ENCODE measurements around the gene NDRG3.
"Not testable (repeated sequence)": the region's sequence is repeated elsewhere in the genome, so short reads cannot be mapped to it uniquely, and the experiment has no call there.

NDRG3 gene

DNA sequence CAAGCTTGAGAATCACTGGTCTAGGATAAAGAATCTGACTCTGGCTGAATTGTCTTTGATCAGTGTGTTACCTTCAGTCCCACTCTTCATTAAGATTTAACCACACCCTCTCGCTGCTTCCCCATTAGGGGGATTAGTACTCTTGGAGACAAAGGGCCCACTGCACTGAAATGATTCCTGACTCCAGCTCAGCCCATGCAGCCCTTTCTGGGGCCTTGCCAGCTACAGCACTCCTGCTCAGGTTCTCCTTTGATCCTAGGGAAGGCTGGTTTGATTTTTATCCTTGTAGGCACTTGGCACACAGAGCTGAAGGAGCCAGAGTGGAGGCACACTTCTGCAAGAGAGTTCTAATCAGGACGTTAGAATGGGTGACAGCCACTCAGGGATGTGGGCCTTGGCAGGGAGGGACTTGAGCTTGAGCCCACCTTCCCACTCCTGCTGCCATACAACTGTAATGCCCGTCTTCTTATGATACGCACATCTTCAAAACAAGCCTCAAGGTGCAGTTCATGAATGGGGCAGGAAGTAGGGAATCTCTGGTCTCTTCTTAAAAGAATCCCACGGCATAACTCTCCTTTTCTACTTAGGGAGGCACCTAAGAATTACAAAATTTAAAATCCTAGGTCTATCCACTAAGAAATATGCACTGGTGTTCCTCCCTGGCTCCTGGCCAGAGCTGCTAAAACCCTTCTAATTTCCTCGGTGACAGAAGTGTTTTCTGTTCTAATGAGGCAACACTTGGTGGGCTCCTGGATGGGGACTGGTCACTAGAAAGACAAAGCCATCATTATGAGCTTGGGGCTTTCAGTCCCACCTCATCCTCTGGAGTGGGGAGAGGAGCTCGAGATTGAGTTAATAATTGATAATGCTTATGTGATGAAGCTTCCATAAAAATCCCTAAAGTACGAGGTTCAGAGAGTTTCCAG, 98.4 kb downstream of the NDRG3 start:
- no peak overlapping the region for H3K27ac ChIP-seq
- H3K4me3 ChIP-seq = no peak overlapping the region

DNA sequence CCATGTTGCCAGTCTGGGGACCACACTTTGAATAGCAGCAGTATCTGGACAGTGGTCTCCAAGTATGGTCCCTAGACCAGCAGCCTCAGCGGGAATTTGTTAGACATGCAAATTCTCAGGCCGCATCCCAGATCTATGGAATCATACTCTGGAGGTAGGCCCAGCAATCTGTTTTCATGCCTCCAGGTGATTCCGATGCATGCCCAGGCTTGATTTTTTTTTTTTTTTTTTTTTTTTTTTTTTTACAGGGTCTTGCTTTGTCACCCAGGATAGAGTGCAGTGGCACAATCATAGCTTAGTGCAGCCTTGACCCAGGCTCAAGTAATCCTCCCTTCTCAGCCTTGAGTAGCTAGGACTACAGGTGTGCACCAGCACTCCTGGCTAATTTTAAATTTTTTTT, 99.2 kb downstream of the NDRG3 start:
- Histone ChIP-seq H3K4me3 (no peak overlapping the region), H3K27ac (peak overlapping the region in 7 of 21 experiments; percentile 42 to 90 (median 85))

DNA sequence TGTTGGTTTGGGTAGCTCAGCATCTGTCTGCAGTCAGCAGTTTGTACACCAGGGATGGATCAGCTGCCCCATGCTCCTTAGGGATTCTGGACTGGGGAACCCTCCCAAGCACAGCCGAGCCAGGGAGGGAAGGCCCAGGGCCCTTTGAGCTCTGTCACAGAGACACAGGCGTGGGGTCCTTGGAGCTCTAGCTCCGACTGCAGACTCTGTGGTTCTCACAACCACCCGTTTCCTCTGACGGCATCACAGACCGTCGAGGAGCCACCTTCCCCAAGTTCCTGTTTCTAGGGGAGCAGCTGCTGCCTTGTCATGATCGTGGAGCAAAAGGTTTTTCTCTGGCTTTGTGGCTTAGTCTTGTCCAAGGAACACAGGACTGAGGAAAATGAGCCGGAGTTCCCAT, 99.9 kb downstream of the NDRG3 start, which contains the start of gene SLA2:
Gene SLA2, minus strand, starts transcription at position 199 of the 400 bp plus-strand sequence. CDS start 4,861 bp downstream, outside the sequence.
- peak within 1 kb of the TSS in 14 of 21 experiments; percentile 15 to 90 (median 56) for H3K27ac ChIP-seq
- peak within 1 kb of the TSS in 6 of 7 experiments; percentile 11 to 35 (median 21) for H3K4me3 ChIP-seq

- Histone ChIP-seq H3K4me3 (peak overlapping the region in 6 of 7 experiments; percentile 11 to 35 (median 21)), H3K27ac (peak overlapping the region in 12 of 21 experiments; percentile 15 to 90 (median 68))
Observed at GRCh38 chr20:36645353-36645752, 100.5 kb downstream of the NDRG3 start.

DNA sequence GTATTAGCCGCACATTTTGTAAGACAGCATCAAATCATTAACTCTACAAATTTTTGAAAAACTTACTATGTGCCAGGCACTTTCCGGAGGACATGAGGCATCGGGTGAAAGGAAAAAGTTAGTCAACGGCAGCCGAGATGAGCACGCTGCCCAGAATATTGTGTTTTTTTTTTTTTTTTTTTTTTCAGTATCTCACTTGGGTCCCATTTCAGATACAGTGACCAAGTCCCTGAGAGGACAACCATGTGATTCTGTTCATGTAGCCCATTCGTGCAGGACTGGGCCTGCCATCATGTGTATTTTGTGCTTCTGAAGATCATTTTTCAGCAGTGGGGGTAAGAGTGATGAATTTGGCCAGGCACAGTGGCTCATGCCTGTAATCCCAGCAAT, 101.2 kb downstream of the NDRG3 start:
- Histone ChIP-seq H3K27ac (peak overlapping the region in 9 of 21 experiments; percentile 15 to 90 (median 75)), H3K4me3 (peak overlapping the region in 5 of 7 experiments; percentile 15 to 35 (median 25))

GRCh38 chr20:36644032-36644705, 101.7 kb downstream of the NDRG3 start:
- peak overlapping the region in 5 of 7 experiments; percentile 11 to 35 (median 17) for H3K4me3 ChIP-seq
- peak overlapping the region in 7 of 21 experiments; percentile 35 to 90 (median 85) for H3K27ac ChIP-seq

DNA sequence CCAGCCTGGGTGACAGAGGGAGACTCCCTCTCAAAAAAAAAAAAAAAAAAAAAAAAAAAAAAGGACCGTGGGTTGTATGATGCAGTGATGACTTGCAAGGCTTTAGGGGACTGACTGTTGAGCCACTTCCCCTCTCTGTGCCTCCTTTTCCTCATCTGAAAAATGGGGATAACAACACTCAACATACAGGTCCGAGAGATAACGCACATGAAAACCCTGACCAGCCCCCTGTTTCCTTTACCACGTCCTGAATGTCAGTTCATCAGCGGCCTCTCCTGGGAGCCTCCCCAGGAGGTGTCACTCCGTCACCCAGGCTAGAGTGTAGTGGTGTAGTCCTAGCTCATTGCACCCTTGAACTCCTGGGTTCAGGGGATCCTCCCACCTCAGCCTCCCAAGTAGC, 103.8 kb downstream of the NDRG3 start:
- Histone ChIP-seq H3K27ac (no peak overlapping the region), H3K4me3 (no peak overlapping the region)

DNA sequence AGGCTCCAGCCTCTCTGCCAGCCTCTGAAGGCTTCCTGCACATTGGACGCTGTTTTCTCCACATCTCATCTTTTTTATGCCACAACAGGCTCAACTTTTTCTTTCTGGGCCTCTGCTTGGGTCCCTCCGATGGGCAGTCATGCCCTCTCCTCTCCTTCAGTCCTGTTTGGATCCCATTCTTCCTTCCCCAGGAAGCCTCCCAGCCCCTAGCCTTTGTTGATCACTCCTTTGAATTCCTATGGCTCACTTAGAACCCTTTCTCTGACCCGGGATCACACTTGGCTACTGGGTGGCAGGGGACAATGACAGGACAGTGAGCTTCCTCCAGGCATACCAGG, 104.4 kb downstream of the NDRG3 start:
- Histone ChIP-seq H3K4me3 (no peak overlapping the region), H3K27ac (no peak overlapping the region)

- H3K4me3 ChIP-seq, H3K27ac ChIP-seq: not testable (repeated sequence)
Observed at GRCh38 chr20:36638876-36639400, 107.0 kb downstream of the NDRG3 start.

- no peak overlapping the region for H3K4me3 ChIP-seq
- H3K27ac ChIP-seq = no peak overlapping the region
Observed at GRCh38 chr20:36634342-36634741, 111.5 kb downstream of the NDRG3 start.

DNA sequence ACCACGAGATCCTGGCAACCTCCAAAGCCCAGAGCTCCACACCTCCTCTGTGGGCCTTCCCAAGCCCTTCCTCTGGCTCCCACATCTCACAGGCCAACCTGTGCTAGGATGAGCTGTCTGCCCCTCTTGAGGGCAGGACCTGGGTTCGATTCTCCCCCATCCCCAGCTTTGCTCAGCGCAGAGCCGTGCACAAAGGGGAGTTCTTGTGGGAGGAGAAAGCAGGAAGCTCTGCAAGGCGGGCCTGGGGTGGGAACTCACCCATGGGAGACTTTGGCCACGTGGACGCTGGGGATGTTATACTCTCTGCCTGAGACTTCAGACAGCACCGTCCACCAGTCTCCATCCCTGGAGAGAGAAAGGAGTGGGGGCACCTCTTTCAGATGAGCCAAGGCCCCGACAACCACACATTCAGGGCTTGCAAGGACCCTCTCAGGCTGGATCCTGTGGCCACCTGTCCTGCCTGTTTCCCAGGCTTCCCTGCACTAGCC, 112.6 kb downstream of the NDRG3 start:
- H3K4me3 ChIP-seq = no peak overlapping the region
- H3K27ac ChIP-seq = no peak overlapping the region

- no peak overlapping the region for H3K27ac ChIP-seq
Observed at GRCh38 chr20:36632487-36633284, 113.2 kb downstream of the NDRG3 start.

GRCh38 chr20:36632147-36632486, 113.8 kb downstream of the NDRG3 start:
- no peak overlapping the region for H3K27ac ChIP-seq
- no peak overlapping the region for H3K4me3 ChIP-seq

More at GRCh38 chr20:36632487-36633284, 113.2 kb downstream of the NDRG3 start:
- no peak overlapping the region for H3K4me3 ChIP-seq

DNA sequence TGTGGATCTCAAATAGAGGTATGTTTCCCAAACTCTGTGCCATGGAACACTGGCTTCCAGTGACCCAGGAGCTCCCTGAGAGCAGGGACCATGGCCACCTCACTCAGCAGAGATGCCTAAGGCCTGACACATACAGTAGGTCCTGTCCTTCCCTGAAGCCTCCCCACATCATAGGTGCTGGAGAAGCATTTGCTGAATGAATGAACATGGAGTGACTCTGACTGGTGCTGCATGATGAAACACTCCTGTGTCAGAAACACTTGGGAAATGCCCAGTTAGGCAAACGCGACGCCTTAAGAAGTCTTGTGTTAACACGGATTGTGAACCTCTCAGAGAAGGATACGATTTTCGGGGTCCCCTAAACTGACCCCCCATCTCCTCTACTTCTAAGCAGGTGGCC, 114.2 kb downstream of the NDRG3 start:
- Histone ChIP-seq H3K27ac (peak overlapping the region in 1 of 21 experiments; percentile 81), H3K4me3 (no peak overlapping the region)

- H3K27ac ChIP-seq = peak overlapping the region in 11 of 21 experiments; percentile 18 to 81 (median 58)
Observed at GRCh38 chr20:36629719-36630681, 115.9 kb downstream of the NDRG3 start.

GRCh38 chr20:36628076-36628475, 117.8 kb downstream of the NDRG3 start:
- H3K4me3 ChIP-seq = no peak overlapping the region
- H3K27ac ChIP-seq = peak overlapping the region in 1 of 21 experiments; percentile 14

More at GRCh38 chr20:36629719-36630681, 115.9 kb downstream of the NDRG3 start:
- H3K4me3 ChIP-seq = no peak overlapping the region

GRCh38 chr20:36624944-36625324, 121.0 kb downstream of the NDRG3 start:
- no peak overlapping the region for H3K27ac ChIP-seq

More at GRCh38 chr20:36624944-36625324, 121.0 kb downstream of the NDRG3 start:
- no peak overlapping the region for H3K4me3 ChIP-seq
